Measurements from ENCODE around the gene LDB1.

The LDB1 gene

GRCh38 chr10:102113956-102114857 lies 6.0 kb downstream of the LDB1 start:
- no peaks in the 10 kb centered on the region for H3K27me3 Mint-ChIP-seq
- CTCF ChIA-PET = interaction anchor here (0.7 to 1.5 kb wide), 7 partner anchors 9 to 512 kb away, joined by 3 to 6 read pairs (median 3); no protein-coding TSS in a partner anchor
- peak overlapping the region; percentile 80 for H3K4me3 Mint-ChIP-seq
- no peaks in the 10 kb centered on the region for H3K9me3 Mint-ChIP-seq
- peaks cover 26% of the 10 kb centered on the region for H3K36me3 Mint-ChIP-seq
- peaks cover 68% of the 10 kb centered on the region for H3K4me1 Mint-ChIP-seq
- peak; percentile 37 for DNase-seq
- H3K27ac Mint-ChIP-seq = peak overlapping the region; percentile 94

- peaks cover 34% of the 10 kb centered on the region for H3K36me3 Mint-ChIP-seq
- peak overlapping the region; percentile 80 for H3K4me3 Mint-ChIP-seq
- peak; percentile 47 for DNase-seq
- CTCF ChIA-PET = interaction anchor here (0.7 to 1.5 kb wide), 6 partner anchors 10 to 433 kb away, joined by 3 to 6 read pairs (median 3); no protein-coding TSS in a partner anchor
- no peaks in the 10 kb centered on the region for H3K9me3 Mint-ChIP-seq
- H3K27ac Mint-ChIP-seq = peak overlapping the region; percentile 64
- H3K27me3 Mint-ChIP-seq = no peaks in the 10 kb centered on the region
- H3K4me1 Mint-ChIP-seq = peaks cover 61% of the 10 kb centered on the region
These were observed 6.8 kb downstream of the LDB1 start for GRCh38 chr10:102113261-102113955.

- H3K9me3 Mint-ChIP-seq = no peaks in the 10 kb centered on the region
- no peak overlapping the region for H3K27ac Mint-ChIP-seq
- DNase-seq = no peak
- CTCF ChIA-PET = interaction anchor here (0.7 to 1.5 kb wide), 7 partner anchors 11 to 239 kb away, joined by 3 to 6 read pairs (median 5); no protein-coding TSS in a partner anchor
- H3K27me3 Mint-ChIP-seq = no peaks in the 10 kb centered on the region
- H3K4me1 Mint-ChIP-seq = peaks cover 50% of the 10 kb centered on the region
- H3K36me3 Mint-ChIP-seq = peaks cover 37% of the 10 kb centered on the region
- H3K4me3 Mint-ChIP-seq = peak overlapping the region; percentile 80
These were observed 7.9 kb downstream of the LDB1 start for GRCh38 chr10:102112210-102112817.

- H3K27ac Mint-ChIP-seq = no peak overlapping the region
- CTCF ChIA-PET = interaction anchor here (1.3 kb wide), 3 partner anchors 12 to 240 kb away, joined by 3 to 5 read pairs (median 3); no protein-coding TSS in a partner anchor
- H3K36me3 Mint-ChIP-seq = peaks cover 41% of the 10 kb centered on the region
- H3K4me3 Mint-ChIP-seq = no peak overlapping the region
- H3K27me3 Mint-ChIP-seq = no peaks in the 10 kb centered on the region
- no peak for DNase-seq
- peaks cover 40% of the 10 kb centered on the region for H3K4me1 Mint-ChIP-seq
- H3K9me3 Mint-ChIP-seq = no peaks in the 10 kb centered on the region
These were observed 8.9 kb downstream of the LDB1 start for GRCh38 chr10:102111276-102111675.

- no peak for DNase-seq
- Mint-ChIP-seq H3K27me3 (no peaks in the 10 kb centered on the region), H3K4me3 (no peak overlapping the region), H3K4me1 (peaks cover 38% of the 10 kb centered on the region), H3K27ac (no peak overlapping the region), H3K9me3 (no peaks in the 10 kb centered on the region), H3K36me3 (peaks cover 47% of the 10 kb centered on the region)
- CTCF ChIA-PET = interaction anchor here (1.8 kb wide), 1 partner anchor 37 kb away, joined by 4 read pairs; no protein-coding TSS in a partner anchor
These were observed 10.7 kb downstream of the LDB1 start for GRCh38 chr10:102109166-102110116.

- Mint-ChIP-seq H3K27me3 (no peaks in the 10 kb centered on the region), H3K4me3 (no peak overlapping the region), H3K4me1 (peaks cover 28% of the 10 kb centered on the region), H3K27ac (no peak overlapping the region), H3K36me3 (peaks cover 45% of the 10 kb centered on the region), H3K9me3 (no peaks in the 10 kb centered on the region)
- CTCF ChIA-PET = no interaction called here
- DNase-seq = no peak
These were observed 13.2 kb downstream of the LDB1 start for GRCh38 chr10:102106998-102107397.

GRCh38 chr10:102102421-102102820 lies 17.7 kb downstream of the LDB1 start:
- Mint-ChIP-seq H3K4me3 (no peak overlapping the region), H3K9me3 (no peaks in the 10 kb centered on the region), H3K4me1 (peaks cover 19% of the 10 kb centered on the region), H3K27ac (peak overlapping the region; percentile 45), H3K36me3 (peaks cover 14% of the 10 kb centered on the region), H3K27me3 (no peaks in the 10 kb centered on the region)
- no peak for DNase-seq
- CTCF ChIA-PET = interaction anchor here (1.6 kb wide), 2 partner anchors 10 to 262 kb away, joined by 3 to 5 read pairs; no protein-coding TSS in a partner anchor

GRCh38 chr10:102101152-102101551 lies 19.0 kb downstream of the LDB1 start:
- no peaks in the 10 kb centered on the region for H3K27me3 Mint-ChIP-seq
- DNase-seq = no peak
- H3K9me3 Mint-ChIP-seq = no peaks in the 10 kb centered on the region
- no peak overlapping the region for H3K4me3 Mint-ChIP-seq
- no peak overlapping the region for H3K27ac Mint-ChIP-seq
- H3K36me3 Mint-ChIP-seq = peaks cover 11% of the 10 kb centered on the region
- CTCF ChIA-PET = interaction anchor here (1.2 to 2.8 kb wide), 7 partner anchors 11 to 211 kb away, joined by 3 to 7 read pairs (median 5); no protein-coding TSS in a partner anchor
- peaks cover 17% of the 10 kb centered on the region for H3K4me1 Mint-ChIP-seq

- no peaks in the 10 kb centered on the region for H3K9me3 Mint-ChIP-seq
- H3K4me3 Mint-ChIP-seq = no peak overlapping the region
- CTCF ChIA-PET = no interaction called here
These were observed 23.7 kb downstream of the LDB1 start for GRCh38 chr10:102096449-102096848.

GRCh38 chr10:102090772-102091171 lies 29.4 kb downstream of the LDB1 start:
- Mint-ChIP-seq H3K4me3 (no peak overlapping the region), H3K4me1 (no peaks in the 10 kb centered on the region), H3K27ac (no peak overlapping the region), H3K36me3 (peaks cover 3% of the 10 kb centered on the region), H3K27me3 (no peaks in the 10 kb centered on the region), H3K9me3 (no peaks in the 10 kb centered on the region)
- CTCF ChIA-PET = no interaction called here
- no peak for DNase-seq

More at GRCh38 chr10:102096449-102096848, 23.7 kb downstream of the LDB1 start:
- Mint-ChIP-seq H3K4me1 (no peaks in the 10 kb centered on the region), H3K27ac (no peak overlapping the region), H3K27me3 (no peaks in the 10 kb centered on the region), H3K36me3 (peaks cover 2% of the 10 kb centered on the region)
- DNase-seq = no peak

- peaks cover 3% of the 10 kb centered on the region for H3K36me3 Mint-ChIP-seq
These were observed 34.0 kb downstream of the LDB1 start for GRCh38 chr10:102086196-102086595.

GRCh38 chr10:102085336-102085735 lies 34.8 kb downstream of the LDB1 start:
- no peaks in the 10 kb centered on the region for H3K9me3 Mint-ChIP-seq
- no peak for DNase-seq
- H3K27me3 Mint-ChIP-seq = no peaks in the 10 kb centered on the region
- no peaks in the 10 kb centered on the region for H3K36me3 Mint-ChIP-seq
- H3K4me3 Mint-ChIP-seq = no peak overlapping the region
- CTCF ChIA-PET = no interaction called here
- H3K4me1 Mint-ChIP-seq = no peaks in the 10 kb centered on the region
- H3K27ac Mint-ChIP-seq = no peak overlapping the region

More at GRCh38 chr10:102086196-102086595, 34.0 kb downstream of the LDB1 start:
- CTCF ChIA-PET = interaction anchor here (0.6 kb wide), 1 partner anchor 246 kb away, joined by 3 read pairs; no protein-coding TSS in a partner anchor
- H3K27ac Mint-ChIP-seq = no peak overlapping the region
- H3K4me3 Mint-ChIP-seq = no peak overlapping the region
- H3K27me3 Mint-ChIP-seq = no peaks in the 10 kb centered on the region
- H3K4me1 Mint-ChIP-seq = no peaks in the 10 kb centered on the region
- DNase-seq = no peak
- no peaks in the 10 kb centered on the region for H3K9me3 Mint-ChIP-seq

GRCh38 chr10:102083541-102083940 lies 36.6 kb downstream of the LDB1 start:
- H3K27ac Mint-ChIP-seq = no peak overlapping the region
- no peaks in the 10 kb centered on the region for H3K36me3 Mint-ChIP-seq
- no peaks in the 10 kb centered on the region for H3K4me1 Mint-ChIP-seq
- no peaks in the 10 kb centered on the region for H3K27me3 Mint-ChIP-seq
- H3K4me3 Mint-ChIP-seq = no peak overlapping the region
- CTCF ChIA-PET = interaction anchor here (1.3 kb wide), 1 partner anchor 74 kb away, joined by 5 read pairs; no protein-coding TSS in a partner anchor
- no peak for DNase-seq
- H3K9me3 Mint-ChIP-seq = no peaks in the 10 kb centered on the region
